T-helper 1 cell (primary cell): ENCODE results near the gene C18orf63.

Experiments
- DNase-seq, 5 donors: peaks; one replicate each; pipeline ENCODE4 v3.0.0-alpha.2; 2012 to 2020

Gene C18orf63

GRCh38 chr18:74380916-74381315 lies 65.3 kb downstream of the C18orf63 start:
- no peak for DNase-seq

GRCh38 chr18:74381621-74382295 lies 66.1 kb downstream of the C18orf63 start:
- DNase-seq: no peak

- no peak for DNase-seq
These were observed 66.9 kb downstream of the C18orf63 start for GRCh38 chr18:74382481-74383017.

DNA sequence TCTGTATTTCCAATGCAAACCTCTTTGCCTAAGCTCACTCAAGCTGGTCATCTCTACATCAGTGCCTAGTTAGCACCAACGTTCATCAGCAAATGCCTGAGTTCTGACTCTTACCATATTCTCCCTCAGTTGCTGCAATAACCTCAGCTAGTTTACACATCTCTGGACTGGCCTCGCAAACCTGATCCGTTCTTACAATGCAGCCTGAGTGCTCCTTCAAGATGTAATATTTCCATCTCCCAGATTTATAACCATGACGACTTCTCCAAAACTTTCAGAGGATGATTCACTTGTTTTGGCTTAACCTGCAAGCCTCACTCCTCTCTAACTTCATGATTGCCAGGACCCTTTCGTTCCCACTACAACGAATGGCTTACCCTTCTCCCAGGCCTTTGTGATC lies 71.7 kb downstream of the C18orf63 start:
- DNase-seq: no peak

DNA sequence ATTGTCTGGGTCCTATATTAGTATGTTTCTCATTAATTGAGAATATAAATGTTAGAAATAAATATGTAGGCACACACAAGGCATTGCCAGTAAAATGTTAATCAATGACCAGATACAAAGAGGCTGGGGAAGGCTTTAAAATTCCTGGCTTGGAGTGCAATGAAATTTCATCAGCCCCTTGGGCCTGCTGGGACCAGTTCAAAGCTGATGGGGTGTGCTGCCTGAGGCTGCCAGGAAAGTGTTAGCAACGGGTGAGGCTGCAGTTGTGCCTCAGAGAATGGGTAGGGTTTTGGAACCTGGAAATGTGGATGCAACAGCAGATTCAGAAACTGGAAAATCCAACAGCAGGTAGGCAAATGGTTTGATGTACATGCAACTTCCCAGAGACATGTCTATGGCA lies 72.6 kb downstream of the C18orf63 start:
- no peak for DNase-seq

GRCh38 chr18:74389171-74389927 lies 73.7 kb downstream of the C18orf63 start:
- no peak for DNase-seq

DNA sequence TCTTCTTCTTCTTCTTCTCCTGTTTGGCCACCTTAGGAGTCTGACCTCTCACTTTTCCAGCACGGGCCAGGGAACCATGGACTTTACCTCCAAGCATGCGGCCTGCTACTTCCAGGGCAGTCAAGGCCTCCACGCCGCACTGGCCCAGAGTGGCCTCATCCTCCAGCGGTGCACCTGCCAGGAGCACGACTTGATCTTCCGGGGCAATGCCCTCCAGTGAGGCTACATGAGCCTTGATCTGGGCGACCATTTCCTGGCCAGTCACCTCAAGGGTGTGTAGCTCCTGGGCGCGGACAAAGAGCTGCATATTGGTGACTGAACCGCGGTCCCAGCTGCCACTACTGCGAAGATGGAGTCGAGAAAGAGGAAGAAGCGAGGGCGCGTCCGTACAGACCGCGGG lies 74.4 kb downstream of the C18orf63 start:
- no peak for DNase-seq

- DNase-seq: no peak
These were observed 75.3 kb downstream of the C18orf63 start for GRCh38 chr18:74390900-74391299.

- DNase-seq: no peak
These were observed 76.7 kb downstream of the C18orf63 start for GRCh38 chr18:74392323-74392722.

DNA sequence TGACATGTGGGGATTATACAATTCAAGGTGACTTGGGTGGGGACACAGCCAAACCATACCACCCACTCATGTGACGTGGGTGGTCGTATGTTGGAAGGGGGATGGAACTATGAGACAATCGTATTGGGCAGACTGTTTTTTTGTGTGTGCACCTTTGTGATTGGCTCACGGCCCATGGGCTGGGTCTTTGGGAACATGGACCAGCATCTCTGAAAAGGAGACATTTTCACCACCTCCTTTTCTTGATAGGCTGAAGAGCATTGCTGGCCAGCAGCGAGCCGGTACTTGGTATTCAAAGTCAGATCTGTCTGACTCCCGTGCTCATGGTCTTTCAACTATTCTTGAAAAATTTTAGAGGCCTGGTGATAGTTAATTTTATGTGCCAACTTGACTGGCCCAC lies 79.4 kb downstream of the C18orf63 start:
- DNase-seq: no peak

DNA sequence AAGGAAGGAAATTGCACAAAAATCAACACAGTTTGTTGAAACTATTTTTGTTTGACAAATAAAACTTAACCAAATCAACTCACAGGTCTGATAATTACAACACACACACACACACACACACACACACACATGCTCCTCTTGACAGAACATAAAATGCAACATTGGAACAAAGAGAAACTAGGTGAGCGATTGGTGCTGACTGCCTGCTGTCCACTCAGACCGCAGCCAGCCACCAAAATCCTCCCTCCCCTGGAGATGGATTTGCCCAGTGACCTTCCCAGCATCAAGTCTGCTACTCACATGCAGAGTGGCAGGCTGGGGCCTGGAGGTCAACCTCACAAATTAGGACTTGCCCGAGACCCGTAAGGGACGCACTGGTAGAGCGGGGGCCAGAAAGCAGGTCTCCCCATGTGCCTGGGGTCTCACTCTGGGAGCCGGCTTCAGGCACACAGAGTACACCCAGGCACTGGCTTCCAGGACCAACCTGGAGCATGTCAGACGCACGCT lies 80.1 kb downstream of the C18orf63 start:
- no peak for DNase-seq

DNA sequence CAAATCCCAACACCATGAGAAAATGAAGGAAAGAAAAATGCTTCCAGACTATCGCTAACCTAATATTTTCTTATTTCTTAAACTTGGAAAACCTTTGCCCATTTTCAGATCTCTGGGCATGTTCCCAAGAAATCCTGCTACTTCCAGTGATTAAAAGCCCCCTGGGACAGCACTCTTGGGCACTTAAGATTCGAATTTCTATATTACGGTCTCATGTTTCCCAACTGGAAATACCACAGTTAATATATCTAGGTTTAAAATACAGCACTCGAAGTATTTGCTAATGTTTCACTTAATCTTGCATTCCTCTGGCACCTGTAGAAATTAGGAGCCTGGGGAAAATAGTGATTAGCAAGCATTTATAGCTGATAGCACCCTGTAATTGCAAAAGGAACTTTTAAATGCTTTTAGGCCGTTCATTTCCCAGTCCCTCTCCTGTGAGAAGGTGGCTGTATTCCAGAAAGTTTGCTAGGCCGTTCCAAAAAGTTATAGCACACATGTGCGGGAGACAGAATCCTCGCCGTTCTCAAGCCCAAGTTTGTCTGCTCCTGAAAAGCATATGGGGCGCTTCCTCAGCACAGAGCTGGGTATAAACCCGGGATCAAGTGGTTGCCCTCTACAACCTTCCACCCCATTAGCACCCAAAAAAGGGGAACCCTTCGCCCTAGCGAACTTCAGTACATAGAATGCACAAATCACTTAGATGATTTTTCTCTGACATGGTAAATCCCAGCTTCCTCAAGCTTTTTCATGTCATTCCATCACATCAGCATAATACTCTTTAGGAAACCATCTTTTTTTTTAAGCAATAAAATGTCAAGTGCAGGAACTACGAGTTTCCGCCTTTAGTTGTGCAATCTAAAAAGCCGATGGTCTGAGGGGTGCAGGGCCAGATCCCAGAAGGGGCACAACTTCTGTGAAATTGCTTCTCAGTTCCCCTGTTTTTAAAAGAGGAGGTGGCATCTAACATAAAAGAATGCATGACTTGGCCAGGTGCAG lies 80.8 kb downstream of the C18orf63 start:
- no peak for DNase-seq

DNA sequence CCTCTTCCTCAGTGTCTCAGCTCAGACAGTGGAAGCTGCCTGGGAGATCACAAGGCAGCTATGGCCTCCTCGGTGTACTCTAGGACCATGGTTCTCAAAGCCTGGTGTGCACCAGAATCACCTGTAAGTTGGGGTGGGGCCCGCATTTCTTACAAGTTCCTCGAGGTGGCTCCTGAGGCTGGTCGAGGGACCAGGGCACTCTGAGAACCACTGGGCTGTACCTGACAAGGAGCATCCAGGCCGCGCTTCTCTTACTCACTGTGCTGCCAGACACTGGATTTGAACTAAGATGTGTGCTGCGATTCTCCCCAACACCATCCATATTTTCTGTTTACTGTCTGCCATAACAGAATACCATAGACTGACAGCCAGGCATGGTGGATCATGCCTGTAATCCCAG lies 81.9 kb downstream of the C18orf63 start:
- DNase-seq: no peak

DNA sequence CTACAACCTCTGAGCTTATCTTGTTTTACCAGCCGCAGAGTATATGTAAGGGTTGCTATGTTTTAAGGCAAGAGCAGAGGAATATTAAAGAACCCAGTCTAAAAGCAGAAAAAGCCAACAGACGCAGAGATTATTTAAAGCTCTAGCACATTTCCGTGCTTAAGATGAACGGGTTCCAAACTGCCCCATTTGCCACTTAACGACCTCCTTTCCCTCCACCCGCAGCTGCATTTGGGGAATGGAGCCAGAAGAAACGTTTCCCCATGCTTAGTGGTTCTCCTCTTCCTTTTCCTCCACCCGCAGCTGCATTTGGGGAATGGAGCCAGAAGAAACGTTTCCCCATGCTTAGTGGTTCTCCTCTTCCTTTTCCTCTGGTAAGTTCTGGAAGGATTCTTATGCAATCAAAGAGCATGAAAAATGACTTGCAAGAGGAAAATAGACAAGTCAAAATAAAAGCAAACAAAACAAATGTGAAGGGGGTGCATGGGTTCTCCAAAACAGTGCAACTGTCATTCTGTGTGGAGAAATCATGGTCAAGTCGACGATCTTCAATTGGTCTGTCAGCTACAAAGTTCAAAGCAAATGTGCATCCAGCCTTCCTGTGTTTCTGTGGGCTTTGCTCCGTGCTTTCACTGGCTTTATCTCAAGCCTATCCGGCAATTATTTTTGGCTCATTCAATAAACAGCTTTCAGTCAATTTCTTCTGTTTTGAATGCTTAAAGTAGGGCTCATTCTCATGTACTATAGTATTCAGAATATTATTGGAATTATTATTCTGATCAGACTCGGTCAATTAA lies 83.7 kb downstream of the C18orf63 start:
- DNase-seq: no peak

- DNase-seq: no peak
These were observed 85.2 kb downstream of the C18orf63 start for GRCh38 chr18:74400813-74401212.

GRCh38 chr18:74402806-74403433 lies 87.3 kb downstream of the C18orf63 start:
- DNase-seq: no peak

DNA sequence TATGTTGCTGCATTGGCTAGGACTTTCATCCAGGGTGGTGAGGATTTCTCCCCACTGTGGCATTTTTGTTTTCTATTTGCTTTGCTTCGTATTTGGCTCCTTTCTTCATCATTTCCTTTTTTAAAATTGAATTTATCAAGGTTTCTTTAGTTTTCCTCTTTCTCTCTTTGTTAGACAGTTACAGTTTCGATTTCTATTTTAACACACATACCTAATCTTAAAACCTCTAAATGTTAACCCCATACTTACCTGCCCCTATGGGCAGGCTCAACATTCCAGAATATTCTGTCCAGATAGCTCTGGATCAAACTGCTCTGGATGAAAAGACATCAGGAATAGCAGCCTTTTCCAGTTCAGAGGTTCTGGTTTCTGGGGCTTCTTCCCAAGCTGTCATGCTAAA lies 92.2 kb downstream of the C18orf63 start:
- no peak for DNase-seq
